Measurements from ENCODE around the gene JCAD. TPM values are rescaled to one million over a fixed set of nuclear protein-coding genes. Genes with fewer than 3 reads are reported as not detected.

Gene JCAD
- total and polyA plus RNA-seq, 7 donors, result 4.3 to 22.5 (median 10.9) TPM

- Histone ChIP-seq H3K4me1 (no peaks in the 10 kb centered on the region), H3K27ac (no peak overlapping the region), H3K9me3 (no peaks in the 10 kb centered on the region), H3K4me3 (no peak overlapping the region), H3K27me3 (ENCODE audit: insufficient read depth in 3 of 3, low read length in 2 of 3) (no peaks in the 10 kb centered on the region), H3K36me3 (ENCODE audit: insufficient read depth in 1 of 2, low read depth in 1 of 2) (no peaks in the 10 kb centered on the region)
- TF ChIP-seq CTCF (IDR thresholded peaks at IDR 0.05), result no peak
- DNase-seq (no peak), ATAC-seq (no peak)
- intact Hi-C loops (cut with DNase I), result no loop called here
These were observed 15.5 kb upstream of the JCAD start for GRCh38 chr10:30074933-30075332.

- H3K27me3 ChIP-seq (ENCODE audit: insufficient read depth in 3 of 3, low read length in 2 of 3), result no peaks in the 10 kb centered on the region
- 83 to 86% (median 83%) methylated on average over 2 of the region's 2 CpGs for WGBS, 3 donors
- no peak overlapping the region for H3K4me3 ChIP-seq
- no peaks in the 10 kb centered on the region for H3K36me3 ChIP-seq (ENCODE audit: insufficient read depth in 1 of 2, low read depth in 1 of 2)
- no peaks in the 10 kb centered on the region for H3K9me3 ChIP-seq
- TF ChIP-seq CTCF (IDR thresholded peaks at IDR 0.05), result no peak
- no peaks in the 10 kb centered on the region for H3K4me1 ChIP-seq
- ATAC-seq (no peak), DNase-seq (no peak)
- H3K27ac ChIP-seq, result no peak overlapping the region
- intact Hi-C loops (cut with DNase I), result no loop called here
These were observed 14.7 kb upstream of the JCAD start for GRCh38 chr10:30074090-30074489.

- Histone ChIP-seq H3K9me3 (no peaks in the 10 kb centered on the region), H3K27ac (no peak overlapping the region), H3K4me1 (no peaks in the 10 kb centered on the region), H3K4me3 (no peak overlapping the region), H3K27me3 (ENCODE audit: insufficient read depth in 3 of 3, low read length in 2 of 3) (no peaks in the 10 kb centered on the region), H3K36me3 (ENCODE audit: insufficient read depth in 1 of 2, low read depth in 1 of 2) (no peaks in the 10 kb centered on the region)
- 73 to 76% (median 73%) methylated on average over 4 of the region's 4 CpGs for WGBS, 3 donors
- DNase-seq (no peak), ATAC-seq (no peak)
- intact Hi-C loops (cut with DNase I), result no loop called here
- no peak for TF ChIP-seq CTCF (IDR thresholded peaks at IDR 0.05)
These were observed 14.3 kb upstream of the JCAD start for GRCh38 chr10:30073767-30074060.

GRCh38 chr10:30073045-30073766 lies 13.8 kb upstream of the JCAD start:
- H3K36me3 ChIP-seq (ENCODE audit: insufficient read depth in 1 of 2, low read depth in 1 of 2), result no peaks in the 10 kb centered on the region
- no peaks in the 10 kb centered on the region for H3K9me3 ChIP-seq
- WGBS, 3 donors, result 85 to 90% (median 90%) methylated on average over 6 of the region's 6 CpGs
- no peak for DNase-seq
- no peaks in the 10 kb centered on the region for H3K4me1 ChIP-seq
- no peak overlapping the region for H3K27ac ChIP-seq
- no peak for TF ChIP-seq CTCF (IDR thresholded peaks at IDR 0.05)
- intact Hi-C loops (cut with DNase I), result no loop called here
- no peaks in the 10 kb centered on the region for H3K27me3 ChIP-seq (ENCODE audit: insufficient read depth in 3 of 3, low read length in 2 of 3)
- no peak for ATAC-seq
- H3K4me3 ChIP-seq, result no peak overlapping the region

- ATAC-seq (no peak), DNase-seq (no peak)
- Histone ChIP-seq H3K9me3 (no peaks in the 10 kb centered on the region), H3K4me1 (no peaks in the 10 kb centered on the region), H3K27ac (no peak overlapping the region), H3K36me3 (ENCODE audit: insufficient read depth in 1 of 2, low read depth in 1 of 2) (no peaks in the 10 kb centered on the region), H3K4me3 (no peak overlapping the region), H3K27me3 (ENCODE audit: insufficient read depth in 3 of 3, low read length in 2 of 3) (no peaks in the 10 kb centered on the region)
- intact Hi-C loops (cut with DNase I), result no loop called here
- TF ChIP-seq CTCF (IDR thresholded peaks at IDR 0.05), result no peak
These were observed 12.7 kb upstream of the JCAD start for GRCh38 chr10:30072068-30072467.
